Upper lobe of left lung (tissue), 6 donors: ENCODE measurements around the gene SCRN2. TPM values are rescaled to one million over a fixed set of nuclear protein-coding genes. Genes with fewer than 3 reads are reported as not detected.

Experiments used
- ATAC-seq, 2 donors: fragments of 200-7000 bp; cut with Tn5 transposase; one replicate each; pipeline ENCODE4 v1.9.1; 2022; ENCODE audit warnings: mild to moderate bottlenecking in 2 of 2, moderate library complexity in 2 of 2; ENCODE audit not compliant: low FRiP score in 2 of 2
- DNase-seq, 2 donors: peaks; one replicate each; pipeline ENCODE4 v3.0.0-alpha.2; 2019 to 2020
- H3K27ac ChIP-seq, 4 donors: fragments of 200-600 bp; sonication (generic); one replicate each; pipeline ENCODE4 v1.5.1; 2016 to 2019
- H3K27me3 ChIP-seq, 4 donors: fragments of 200-600 bp; sonication (generic); one replicate each; pipeline ENCODE4 v1.5.1; 2017 to 2019
- H3K36me3 ChIP-seq, 4 donors: fragments of 200-600 bp; sonication (generic); one replicate each; pipeline ENCODE4 v1.5.1; 2016 to 2019
- H3K4me1 ChIP-seq, 4 donors: fragments of 200-600 bp; sonication (generic); one replicate each; pipeline ENCODE4 v1.5.1; 2018 to 2019
- H3K4me3 ChIP-seq, 4 donors: fragments of 200-600 bp; sonication (generic); one replicate each; pipeline ENCODE4 v1.5.1; 2017 to 2019; ENCODE audit warnings: mild to moderate bottlenecking in 2 of 4, moderate library complexity in 1 of 4
- H3K9me3 ChIP-seq, 4 donors: fragments of 200-600 bp; sonication (generic); one replicate each; pipeline ENCODE4 v1.5.1; 2018 to 2019
- EP300 ChIP-seq, 4 donors: sonication (generic); formaldehyde crosslinking; IDR thresholded peaks; one replicate each; pipeline ENCODE4 v1.5.1; 2017; ENCODE audit warnings: antibody characterized with exemption in 4 of 4, control low read depth in 2 of 4
- POLR2A ChIP-seq, 4 donors: fragments of 450-650 bp; IDR thresholded peaks; one replicate each; pipeline ENCODE4 v1.5.1; 2016 to 2017; ENCODE audit warnings: antibody characterized with exemption in 4 of 4, mild to moderate bottlenecking in 2 of 4
- POLR2AphosphoS5 ChIP-seq, 2 donors: sonication (generic); formaldehyde crosslinking; IDR thresholded peaks; one replicate each; pipeline ENCODE4 v1.5.1; 2017; ENCODE audit warnings: antibody characterized with exemption in 2 of 2
- WGBS, 2 donors: methylation state at CpG; one replicate each; pipeline ENCODE4 v1.1.5; 2017 to 2018; 5-methylcytosine and 5-hydroxymethylcytosine counted together
- total RNA-seq, 6 donors: library from RNA; depleted of rRNA in 4 of 6; stranded (reverse); fragments of >200 nt in 4 of 6; gene quantifications; one replicate each; pipeline versions ENCODE4 v1.1.0 to v1.2.1, GENCODE V29; 2016 to 2021
- TF ChIP-seq, protein P1 (sequence below), 6 experiments: fragments of 450-650 bp in 4 of 6; fragments of 200-600 bp in 2 of 6; sonication (generic) in 2 of 6; IDR thresholded peaks; one replicate each; pipeline ENCODE4 v1.5.1; 2016 to 2019; ENCODE audit warnings: antibody characterized with exemption in 6 of 6
- donor health status: DM: no; HTN: no; CAD: no; lungs with moderate emphysema.
- donor health status: DM: no; HTN: yes; CAD: no; lungs with severe emphysema.

SCRN2 gene
- total RNA-seq, 6 donors from 2014 or later, result 24.4 to 73.3 (median 34.8) TPM

DNA sequence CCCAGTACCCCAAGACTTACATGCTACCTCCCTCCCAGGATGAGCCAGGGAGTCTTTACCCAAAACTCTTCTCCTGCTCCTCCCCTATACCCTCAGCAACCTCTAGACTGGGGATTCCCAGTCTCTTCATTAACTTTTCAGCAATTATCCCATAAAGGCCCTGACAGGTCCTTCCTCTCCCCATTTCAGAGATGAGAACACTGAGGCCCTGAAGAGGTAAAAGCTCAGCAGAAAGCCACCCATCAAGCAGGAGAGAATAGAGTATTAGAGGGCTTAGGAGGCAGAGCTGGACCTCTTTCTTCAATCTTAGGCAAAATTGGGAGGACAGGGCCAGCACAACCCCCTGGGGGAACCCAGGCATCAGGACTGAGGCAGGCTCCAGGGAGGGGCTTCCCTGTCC, 15.8 kb upstream of the SCRN2 start:
- H3K27ac ChIP-seq, result peak overlapping the region in 2 of 4 donors; percentile 57 to 70
- ATAC-seq, result no peak
- no peak for DNase-seq
- no peaks in the 10 kb centered on the region for H3K36me3 ChIP-seq
- H3K9me3 ChIP-seq, result no peaks in the 10 kb centered on the region
- peaks cover 0 to 25% (median 0%) of the 10 kb centered on the region in 4 donors for H3K27me3 ChIP-seq
- H3K4me3 ChIP-seq, result no peak overlapping the region
- TF ChIP-seq POLR2A (IDR thresholded peaks at IDR 0.05) (no peak), POLR2AphosphoS5 (IDR thresholded peaks at IDR 0.05) (no peak), EP300 (IDR thresholded peaks at IDR 0.05) (no peak)
- peaks cover 5 to 16% (median 7%) of the 10 kb centered on the region in 4 donors for H3K4me1 ChIP-seq

DNA sequence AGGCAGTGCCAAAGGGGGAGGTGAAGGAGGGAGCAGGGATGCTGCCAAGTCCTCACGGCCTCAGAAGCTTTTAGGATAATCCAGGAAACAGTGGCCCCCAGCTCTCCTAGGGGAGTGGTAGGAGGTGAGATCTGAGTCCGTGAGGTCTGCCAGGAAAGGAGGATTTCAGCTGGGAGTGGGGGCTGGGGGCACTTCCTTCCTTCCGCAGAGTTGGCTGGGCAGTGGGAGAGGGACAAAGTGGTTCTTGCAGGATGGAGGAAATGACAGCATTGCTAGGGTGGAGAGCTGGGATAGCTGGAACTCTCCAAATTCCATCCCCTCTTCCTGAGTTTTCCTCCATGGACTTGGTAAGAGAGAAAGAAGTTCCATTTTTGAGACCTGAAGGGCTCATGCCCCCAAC, 14.7 kb upstream of the SCRN2 start:
- 33 to 36% methylated on average over 3 of the region's 3 CpGs for WGBS, 2 donors
- Histone ChIP-seq H3K36me3 (no peaks in the 10 kb centered on the region), H3K4me3 (peak overlapping the region in 2 of 4 donors; percentile 2 to 8), H3K9me3 (no peaks in the 10 kb centered on the region), H3K27ac (peak overlapping the region; percentile 40 to 70 (median 56)), H3K4me1 (peaks cover 16 to 27% (median 17%) of the 10 kb centered on the region in 4 donors), H3K27me3 (peaks cover 0 to 31% (median 3%) of the 10 kb centered on the region in 4 donors)
- peak in 2 of 4 donors; percentile 16 to 31 for TF ChIP-seq EP300 (IDR thresholded peaks at IDR 0.05)
- TF ChIP-seq POLR2A (IDR thresholded peaks at IDR 0.05), result no peak
- TF ChIP-seq, protein P1, sequence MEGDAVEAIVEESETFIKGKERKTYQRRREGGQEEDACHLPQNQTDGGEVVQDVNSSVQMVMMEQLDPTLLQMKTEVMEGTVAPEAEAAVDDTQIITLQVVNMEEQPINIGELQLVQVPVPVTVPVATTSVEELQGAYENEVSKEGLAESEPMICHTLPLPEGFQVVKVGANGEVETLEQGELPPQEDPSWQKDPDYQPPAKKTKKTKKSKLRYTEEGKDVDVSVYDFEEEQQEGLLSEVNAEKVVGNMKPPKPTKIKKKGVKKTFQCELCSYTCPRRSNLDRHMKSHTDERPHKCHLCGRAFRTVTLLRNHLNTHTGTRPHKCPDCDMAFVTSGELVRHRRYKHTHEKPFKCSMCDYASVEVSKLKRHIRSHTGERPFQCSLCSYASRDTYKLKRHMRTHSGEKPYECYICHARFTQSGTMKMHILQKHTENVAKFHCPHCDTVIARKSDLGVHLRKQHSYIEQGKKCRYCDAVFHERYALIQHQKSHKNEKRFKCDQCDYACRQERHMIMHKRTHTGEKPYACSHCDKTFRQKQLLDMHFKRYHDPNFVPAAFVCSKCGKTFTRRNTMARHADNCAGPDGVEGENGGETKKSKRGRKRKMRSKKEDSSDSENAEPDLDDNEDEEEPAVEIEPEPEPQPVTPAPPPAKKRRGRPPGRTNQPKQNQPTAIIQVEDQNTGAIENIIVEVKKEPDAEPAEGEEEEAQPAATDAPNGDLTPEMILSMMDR (IDR thresholded peaks at IDR 0.05), result no peak
- peak; percentile 42 for TF ChIP-seq POLR2AphosphoS5 (IDR thresholded peaks at IDR 0.05)
- no peak for ATAC-seq
- no peak for DNase-seq

DNA sequence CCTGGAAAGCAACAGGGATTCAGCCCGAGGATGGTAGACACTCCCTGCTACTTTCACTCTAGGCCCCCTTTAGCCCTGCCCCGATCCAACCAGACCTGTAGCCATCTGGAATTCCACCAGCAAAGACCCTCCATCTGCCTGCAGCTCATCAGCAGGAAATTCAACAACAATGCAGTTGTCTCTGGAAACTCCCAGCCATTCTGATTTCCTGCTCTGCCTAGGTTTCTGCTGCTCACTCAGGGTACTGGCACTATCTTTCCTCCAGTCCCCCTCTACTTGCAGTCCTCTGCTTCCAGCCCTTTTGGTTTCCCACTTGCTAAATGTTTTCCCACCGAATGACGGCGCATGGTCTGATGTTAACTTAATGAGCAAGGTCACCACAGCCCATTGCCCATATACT, 12.5 kb upstream of the SCRN2 start:
- Histone ChIP-seq H3K4me3 (no peak overlapping the region), H3K9me3 (no peaks in the 10 kb centered on the region), H3K36me3 (no peaks in the 10 kb centered on the region), H3K27me3 (peaks cover 0 to 31% (median 3%) of the 10 kb centered on the region in 4 donors), H3K27ac (peak overlapping the region in 2 of 4 donors; percentile 12 to 21), H3K4me1 (peaks cover 19 to 36% (median 25%) of the 10 kb centered on the region in 4 donors)
- ATAC-seq (no peak), DNase-seq (no peak)
- TF ChIP-seq, protein P1 (IDR thresholded peaks at IDR 0.05), result no peak
- TF ChIP-seq POLR2A (IDR thresholded peaks at IDR 0.05) (no peak), POLR2AphosphoS5 (IDR thresholded peaks at IDR 0.05) (no peak), EP300 (IDR thresholded peaks at IDR 0.05) (no peak)
- 24 to 36% methylated on average over 5 of the region's 5 CpGs for WGBS, 2 donors

DNA sequence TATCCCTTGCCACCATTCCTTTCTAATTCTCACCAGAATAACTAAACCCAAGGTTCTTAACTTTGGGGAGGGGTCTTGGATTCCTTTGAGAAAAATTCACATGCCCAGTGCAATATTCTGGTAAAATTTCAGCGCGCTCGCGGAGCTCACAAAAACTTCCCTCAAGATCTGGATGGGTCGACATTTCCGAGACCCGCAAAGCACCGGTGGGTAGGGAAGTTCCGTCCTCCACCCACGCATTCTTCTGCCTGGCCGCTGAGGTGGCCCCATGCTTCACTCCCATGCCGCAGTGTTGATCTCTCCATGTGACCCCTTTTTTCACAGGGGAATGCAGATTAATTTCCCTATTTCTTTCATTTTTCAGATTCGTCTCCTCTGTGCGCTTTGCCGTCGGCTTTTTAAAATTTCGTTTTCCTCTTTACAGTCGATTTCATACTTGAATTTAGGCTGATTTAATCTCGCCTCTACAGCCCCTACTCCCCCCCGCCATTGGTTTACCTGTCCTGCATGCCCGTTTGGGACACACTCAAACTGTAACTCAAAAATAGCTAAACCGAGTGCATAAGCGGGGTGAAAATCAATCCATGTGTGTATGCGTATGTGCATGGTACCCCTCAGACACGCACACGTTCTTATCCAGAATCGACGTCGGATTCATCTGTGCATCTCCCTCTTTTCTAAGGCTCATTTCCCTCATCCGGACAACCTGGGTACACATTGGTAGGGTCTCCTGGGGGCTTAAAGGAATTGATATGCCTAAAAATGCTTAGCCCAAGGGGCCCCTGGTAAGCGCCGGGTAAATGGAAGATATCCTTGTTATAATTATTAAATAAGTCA, 11.3 kb upstream of the SCRN2 start:
- H3K4me3 ChIP-seq, result no peak overlapping the region
- peaks cover 0 to 9% (median 0%) of the 10 kb centered on the region in 4 donors for H3K36me3 ChIP-seq
- no peak for DNase-seq
- H3K9me3 ChIP-seq, result no peaks in the 10 kb centered on the region
- H3K27ac ChIP-seq, result peak overlapping the region in 3 of 4 donors; percentile 50 to 82 (median 71)
- ATAC-seq, result no peak
- TF ChIP-seq POLR2A (IDR thresholded peaks at IDR 0.05) (no peak), EP300 (IDR thresholded peaks at IDR 0.05) (no peak), POLR2AphosphoS5 (IDR thresholded peaks at IDR 0.05) (no peak)
- TF ChIP-seq, protein P1 (IDR thresholded peaks at IDR 0.05), result no peak
- peaks cover 22 to 39% (median 29%) of the 10 kb centered on the region in 4 donors for H3K4me1 ChIP-seq
- H3K27me3 ChIP-seq, result peaks cover 0 to 43% (median 5%) of the 10 kb centered on the region in 4 donors
- WGBS, 2 donors, result 60 to 61% methylated on average over 32 of the region's 32 CpGs

DNA sequence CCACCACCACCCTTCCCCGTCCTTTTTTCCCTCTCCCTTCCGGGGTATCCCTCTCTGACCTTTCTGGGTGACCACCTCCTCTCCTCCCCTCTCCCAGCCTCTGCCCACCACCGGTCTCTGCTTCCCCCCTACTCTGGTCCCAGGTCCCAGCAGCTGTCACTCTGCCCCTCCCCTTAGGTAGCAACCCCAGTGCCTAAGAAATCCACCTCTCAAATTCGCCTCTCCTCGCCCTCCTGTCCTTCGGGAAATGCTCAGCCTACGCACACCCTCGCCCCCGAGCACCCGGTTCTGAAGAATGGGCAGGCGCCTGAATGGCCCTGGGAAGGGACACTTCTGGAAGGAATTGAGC, 10.7 kb upstream of the SCRN2 start:
- Histone ChIP-seq H3K36me3 (peaks cover 0 to 13% (median 0%) of the 10 kb centered on the region in 4 donors), H3K27ac (peak overlapping the region in 3 of 4 donors; percentile 50 to 82 (median 71)), H3K4me3 (peak overlapping the region in 3 of 4 donors; percentile 42 to 53 (median 50)), H3K27me3 (peaks cover 0 to 49% (median 8%) of the 10 kb centered on the region in 4 donors), H3K4me1 (peaks cover 26 to 45% (median 34%) of the 10 kb centered on the region in 4 donors), H3K9me3 (no peaks in the 10 kb centered on the region)
- 49 to 52% methylated on average over 11 of the region's 11 CpGs for WGBS, 2 donors
- ATAC-seq (no peak), DNase-seq (no peak)
- TF ChIP-seq EP300 (IDR thresholded peaks at IDR 0.05) (no peak), POLR2AphosphoS5 (IDR thresholded peaks at IDR 0.05) (no peak), POLR2A (IDR thresholded peaks at IDR 0.05) (no peak)
- TF ChIP-seq, protein P1 (IDR thresholded peaks at IDR 0.05), result no peak
